ENCODE data around the gene PRUNE2.
"Not testable (repeated sequence)": the region's sequence is repeated elsewhere in the genome, so short reads cannot be mapped to it uniquely, and the experiment has no call there.

Gene PRUNE2

GRCh38 chr9:76796296-76796695, 109.6 kb downstream of the PRUNE2 start:
- DNase-seq (ENCODE audit: low read depth) = no peak

- no peak for DNase-seq (ENCODE audit: low read depth)
These were observed 112.0 kb downstream of the PRUNE2 start for GRCh38 chr9:76793784-76794431.

- DNase-seq (ENCODE audit: low read depth) = no peak
These were observed 116.1 kb downstream of the PRUNE2 start for GRCh38 chr9:76789840-76790239.

GRCh38 chr9:76787677-76788076, 118.2 kb downstream of the PRUNE2 start:
- DNase-seq (ENCODE audit: low read depth) = no peak

- no peak for DNase-seq (ENCODE audit: low read depth)
These were observed 120.4 kb downstream of the PRUNE2 start for GRCh38 chr9:76785501-76785900.

- DNase-seq (ENCODE audit: low read depth) = no peak
These were observed 121.0 kb downstream of the PRUNE2 start for GRCh38 chr9:76784881-76785280.

GRCh38 chr9:76772686-76773445, 133.0 kb downstream of the PRUNE2 start:
- no peak for DNase-seq (ENCODE audit: low read depth)

GRCh38 chr9:76766126-76766525, 139.8 kb downstream of the PRUNE2 start:
- DNase-seq (ENCODE audit: low read depth) = no peak

- no peak for DNase-seq (ENCODE audit: low read depth)
These were observed 141.8 kb downstream of the PRUNE2 start, which contains the start of gene PCA3 for GRCh38 chr9:76764138-76764537. Gene PCA3, plus strand, starts transcription at chr9:76764438.

GRCh38 chr9:76761448-76761847, 144.5 kb downstream of the PRUNE2 start:
- DNase-seq (ENCODE audit: low read depth) = no peak

- DNase-seq (ENCODE audit: low read depth) = no peak
These were observed 146.2 kb downstream of the PRUNE2 start for GRCh38 chr9:76759732-76760131.

- DNase-seq (ENCODE audit: low read depth) = no peak
These were observed 147.4 kb downstream of the PRUNE2 start for GRCh38 chr9:76758476-76758875.

GRCh38 chr9:76756941-76757673, 148.8 kb downstream of the PRUNE2 start:
- DNase-seq (ENCODE audit: low read depth) = no peak

GRCh38 chr9:76756268-76756640, 149.7 kb downstream of the PRUNE2 start:
- DNase-seq (ENCODE audit: low read depth) = no peak

GRCh38 chr9:76751001-76751400, 154.9 kb downstream of the PRUNE2 start:
- no peak for DNase-seq (ENCODE audit: low read depth)

- DNase-seq (ENCODE audit: low read depth) = no peak
These were observed 161.6 kb downstream of the PRUNE2 start for GRCh38 chr9:76744336-76744735.

- DNase-seq (ENCODE audit: low read depth) = no peak
These were observed 162.0 kb downstream of the PRUNE2 start for GRCh38 chr9:76743931-76744330.

GRCh38 chr9:76742890-76743289, 163.0 kb downstream of the PRUNE2 start:
- not testable (repeated sequence) for DNase-seq (ENCODE audit: low read depth)

- no peak for DNase-seq (ENCODE audit: low read depth)
These were observed 164.4 kb downstream of the PRUNE2 start for GRCh38 chr9:76741524-76741923.

- DNase-seq (ENCODE audit: low read depth) = no peak
These were observed 167.5 kb downstream of the PRUNE2 start for GRCh38 chr9:76738402-76738801.

GRCh38 chr9:76737154-76737902, 168.6 kb downstream of the PRUNE2 start:
- DNase-seq (ENCODE audit: low read depth) = no peak

GRCh38 chr9:76734716-76735115, 171.2 kb downstream of the PRUNE2 start:
- no peak for DNase-seq (ENCODE audit: low read depth)

All from CMK (cell line).